Colon (tissue), 2 donors: ENCODE measurements around the gene OR8K1.

ENCODE experiments used
- FAIRE-seq: peaks from 2 replicates; lab custom pipeline; 2012; peaks lifted over from hg19 to GRCh38; lab: Jason Lieb, UNC
- donor health status: control.
- donor health status: control.

The OR8K1 gene

DNA sequence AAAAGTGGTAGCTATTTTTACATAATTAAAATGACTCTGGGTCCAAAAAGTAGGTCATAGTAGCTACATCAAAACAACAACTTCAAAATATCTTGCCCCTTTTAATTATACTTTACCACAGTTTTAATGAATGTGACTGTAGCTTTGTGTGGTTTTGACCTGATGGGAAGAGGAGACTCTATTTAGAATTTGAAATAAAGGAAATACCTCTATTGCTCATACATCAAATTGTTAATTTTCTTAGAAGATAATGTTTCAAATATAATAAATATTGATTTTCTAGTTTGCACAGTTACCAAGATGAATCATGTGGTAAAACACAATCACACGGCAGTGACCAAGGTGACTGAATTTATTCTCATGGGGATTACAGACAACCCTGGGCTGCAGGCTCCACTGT lies at the start of gene OR8K1:
TSS of gene OR8K1 (plus strand) at position 301 of the 400 bp plus-strand sequence. CDS start at position 301, 0 bp downstream.
- no peak for FAIRE-seq

DNA sequence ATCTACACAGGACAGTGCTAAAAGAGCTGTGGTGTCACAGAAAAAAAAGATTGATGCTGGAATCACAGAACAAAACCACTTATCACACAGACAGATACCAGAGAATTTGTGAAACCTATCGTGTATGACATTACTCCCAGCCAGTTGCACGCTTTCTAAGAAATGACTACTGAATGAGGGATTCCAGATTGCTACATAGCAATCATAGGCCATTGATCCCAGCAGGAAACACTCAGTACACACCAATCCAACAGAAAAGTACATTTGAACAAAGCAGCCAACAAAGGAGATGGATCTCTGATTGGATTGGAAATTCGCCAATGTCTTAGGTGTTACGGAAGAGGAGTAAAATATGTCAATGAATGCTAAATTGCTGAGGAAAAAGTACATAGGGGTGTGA lies 48.9 kb upstream of the OR8K1 start:
- FAIRE-seq, result no peak

DNA sequence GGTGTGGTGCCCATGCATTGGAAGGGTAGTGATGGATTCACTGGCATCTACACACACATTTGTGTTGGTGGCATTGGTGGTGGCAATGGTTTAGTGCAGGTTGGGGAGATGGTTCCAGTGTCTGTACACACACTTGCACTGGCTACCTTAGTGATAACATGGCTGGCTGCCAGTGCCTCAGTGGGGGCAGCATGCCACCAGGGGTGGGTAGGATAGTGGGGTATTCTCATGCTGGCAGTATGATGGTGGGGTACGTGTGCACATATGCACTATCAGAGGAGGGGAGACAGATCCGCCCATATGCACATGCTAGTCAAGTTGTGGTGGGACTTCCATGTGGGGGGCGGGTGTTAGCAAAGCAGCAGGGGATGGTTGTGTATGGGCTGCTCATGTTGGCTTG lies 38.0 kb upstream of the OR8K1 start:
- FAIRE-seq, result no peak

DNA sequence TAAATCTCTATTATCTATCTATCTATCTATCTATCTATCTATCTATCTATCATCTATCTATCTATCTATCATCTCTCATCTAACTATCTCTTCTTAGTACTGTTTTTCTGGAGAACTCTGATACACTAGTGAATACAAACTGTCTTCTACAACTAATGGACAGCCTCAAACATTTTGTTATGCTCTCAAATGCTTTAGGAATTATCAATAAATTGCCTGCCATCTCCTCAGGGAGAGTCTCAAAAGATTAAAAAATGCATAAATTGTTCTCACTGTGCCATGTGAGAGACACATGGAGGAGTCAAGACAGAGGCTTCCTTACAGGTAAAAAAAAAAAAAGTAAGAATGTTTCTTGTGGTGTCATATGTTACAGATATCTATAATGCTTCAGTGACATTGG lies 31.0 kb upstream of the OR8K1 start, which contains the start of gene OR8K3:
TSS of gene OR8K3 (plus strand) at position 301 of the 400 bp plus-strand sequence. CDS start 3,163 bp downstream, outside the sequence.
- no peak for FAIRE-seq

DNA sequence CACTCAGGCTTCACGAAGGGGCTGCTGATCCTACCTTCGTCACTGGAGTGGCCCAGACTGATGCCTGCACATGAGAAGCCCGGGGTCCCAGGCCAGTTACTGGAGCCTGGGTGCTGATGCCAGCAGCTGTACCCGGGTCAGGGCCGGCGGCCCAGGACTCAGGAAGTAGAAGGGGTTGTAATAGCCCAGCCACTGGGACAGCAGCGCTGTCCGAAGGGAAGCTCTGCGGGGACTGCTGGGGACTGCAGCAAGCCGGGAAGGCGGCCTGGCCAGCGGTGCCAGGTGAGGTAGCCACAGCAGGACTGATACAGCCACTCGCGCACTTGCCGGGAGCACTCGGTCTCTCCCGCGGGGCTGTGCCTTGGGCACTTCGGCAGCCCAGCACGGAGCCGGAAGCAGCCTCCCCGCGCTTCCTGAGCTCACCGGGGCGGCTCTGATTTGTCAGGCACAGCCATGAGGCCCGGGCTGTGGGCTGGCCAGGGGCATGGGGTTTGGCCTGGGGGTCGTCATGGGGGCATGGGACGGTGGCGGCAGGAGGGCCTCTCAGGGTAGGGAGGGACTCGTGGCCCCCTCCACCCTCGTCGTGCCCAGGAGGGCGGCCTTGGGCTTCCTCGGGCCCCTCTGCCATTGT lies 13.9 kb upstream of the OR8K1 start:
- FAIRE-seq, result no peak

DNA sequence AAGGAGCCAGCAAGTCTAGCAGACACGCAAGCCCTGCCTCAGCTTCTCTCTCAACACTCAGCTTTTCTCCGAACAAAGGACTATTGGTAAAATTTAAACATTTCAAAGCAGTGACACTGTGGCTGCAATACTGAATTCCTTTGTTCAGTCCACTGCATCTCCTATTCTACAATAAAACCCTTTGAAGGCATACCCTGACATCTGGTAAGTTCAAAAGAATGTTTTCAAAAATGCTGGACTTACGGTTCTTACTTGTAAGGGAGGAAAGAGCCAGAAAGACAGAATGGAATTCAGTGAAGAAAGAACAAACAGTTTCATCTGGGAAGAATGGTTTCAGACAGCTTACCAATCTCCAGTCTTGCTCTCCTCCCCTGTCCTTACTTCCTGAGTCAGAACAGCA lies 12.7 kb upstream of the OR8K1 start:
- no peak for FAIRE-seq

DNA sequence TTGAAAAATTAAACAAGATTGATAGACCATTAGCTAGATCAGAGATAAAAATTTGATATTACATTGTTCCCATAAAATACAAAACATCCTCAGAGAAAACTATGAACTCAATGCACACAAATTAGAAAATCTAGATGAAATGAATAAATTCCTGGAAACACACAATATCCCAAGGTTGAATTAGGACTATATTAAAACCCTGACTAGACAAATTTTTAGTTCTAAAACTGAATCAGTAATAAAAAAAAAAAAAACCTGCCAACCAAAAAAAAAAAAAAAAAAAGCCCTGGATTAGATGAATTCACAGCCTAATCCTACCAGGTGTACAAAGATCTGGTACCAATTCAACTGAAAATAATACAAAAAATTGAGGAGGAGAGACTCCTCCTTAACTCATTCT lies 5.5 kb upstream of the OR8K1 start:
- no peak for FAIRE-seq

DNA sequence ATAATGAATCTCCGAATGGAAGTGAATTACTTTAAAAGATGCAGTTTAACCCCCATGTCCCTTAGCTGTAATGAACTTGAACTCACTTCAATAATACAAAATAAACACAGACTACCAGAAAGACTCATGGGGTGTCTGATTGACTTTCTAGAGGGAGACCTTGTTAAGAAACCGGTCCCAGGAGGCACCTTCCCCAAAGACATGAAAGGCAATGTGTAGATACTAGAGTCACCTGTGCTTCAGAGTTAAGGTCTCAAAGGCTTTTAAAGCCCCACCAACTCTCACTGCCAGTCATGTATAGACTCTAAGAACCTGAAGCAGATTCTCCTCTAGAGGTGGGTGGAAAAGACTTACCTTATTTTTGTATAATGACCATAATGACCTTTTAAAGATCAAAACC lies 8.2 kb downstream of the OR8K1 start, which contains the start of gene OR8J1:
TSS of gene OR8J1 (plus strand) at position 301 of the 400 bp plus-strand sequence. CDS start 5,956 bp downstream, outside the sequence.
- FAIRE-seq, result no peak

DNA sequence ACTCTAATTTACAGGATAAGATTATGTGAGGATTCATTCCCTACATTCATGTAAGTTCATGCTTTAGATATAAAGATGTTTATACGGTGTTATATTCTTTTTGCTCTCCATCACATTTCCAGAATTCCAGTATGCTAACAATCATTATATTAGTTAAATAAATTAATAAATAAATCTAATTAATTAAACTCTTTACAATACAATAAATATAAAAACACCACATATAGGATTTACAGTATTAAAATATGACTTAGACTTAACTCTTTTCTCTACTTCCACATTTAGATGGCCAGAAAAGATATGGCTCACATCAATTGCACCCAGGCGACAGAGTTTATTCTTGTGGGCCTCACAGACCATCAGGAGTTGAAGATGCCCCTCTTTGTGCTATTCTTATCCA lies 29.5 kb downstream of the OR8K1 start, which contains the start of gene OR8U1:
TSS of gene OR8U1 (plus strand) at position 301 of the 400 bp plus-strand sequence. CDS start at position 301, 0 bp downstream.
- no peak for FAIRE-seq

DNA sequence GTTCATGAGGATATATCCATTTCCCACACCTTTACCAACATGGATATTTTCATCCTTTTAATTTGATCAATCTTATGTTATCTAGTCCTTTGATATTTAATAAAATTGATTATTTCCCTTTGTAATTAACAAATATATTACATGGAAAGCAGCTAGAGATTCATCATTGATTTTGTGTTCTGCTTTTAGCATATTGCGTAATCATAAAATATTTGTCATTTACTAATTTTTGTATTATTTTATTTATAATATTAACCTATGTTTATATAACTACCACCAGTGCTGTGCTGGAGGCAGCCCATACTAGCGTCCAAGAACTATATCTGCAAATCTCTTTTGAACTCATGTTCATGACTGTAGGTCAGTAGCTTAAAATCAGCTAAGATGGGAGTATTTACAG lies 34.3 kb downstream of the OR8K1 start:
- no peak for FAIRE-seq

DNA sequence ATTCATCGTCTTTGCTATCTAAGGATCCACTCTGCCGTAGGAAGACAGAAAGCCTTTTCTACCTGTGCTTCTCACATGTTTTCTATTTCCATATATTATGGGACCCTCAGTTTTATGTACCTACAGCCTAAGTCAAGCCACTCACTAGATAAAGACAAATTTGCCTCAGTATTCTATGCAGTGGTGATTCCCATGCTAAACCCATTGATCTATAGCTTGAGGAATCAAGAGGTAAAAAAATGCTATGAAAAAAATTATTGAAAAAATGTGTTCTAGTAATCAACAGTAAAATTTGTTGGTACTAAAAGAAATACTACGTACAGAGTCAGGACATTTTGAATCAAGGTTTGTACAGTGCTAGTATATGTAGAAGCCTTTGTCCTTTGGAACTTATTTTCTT lies 48.5 kb downstream of the OR8K1 start:
- FAIRE-seq, result no peak

DNA sequence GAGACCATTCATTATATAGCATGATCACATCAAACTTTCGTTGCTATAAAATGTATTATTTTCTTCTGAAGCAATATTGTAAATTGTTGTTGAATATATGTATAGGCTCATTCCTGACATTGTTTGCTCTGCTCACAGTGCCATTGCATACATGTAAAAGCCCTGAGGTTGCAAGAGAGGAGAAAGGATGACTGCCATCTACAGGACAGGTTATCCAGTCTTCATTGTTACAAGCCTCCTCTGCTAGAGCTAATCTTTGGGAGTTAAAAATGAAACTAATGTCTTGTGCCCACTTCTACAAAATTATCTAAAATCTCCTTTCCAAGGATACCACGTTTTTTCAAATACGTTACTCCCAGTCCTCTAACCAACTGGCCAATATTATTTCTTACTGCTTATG lies 50.2 kb downstream of the OR8K1 start:
- no peak for FAIRE-seq
